ENCODE results near the gene TRAK1. TPM values are rescaled to one million over a fixed set of nuclear protein-coding genes. Genes with fewer than 3 reads are reported as not detected.
A peak's percentile ranks its signal among the peaks of the same experiment; 100 is the strongest.

The TRAK1 gene
- total and polyA plus RNA-seq, 2 of the 4 experiments (the other 2 are of a cell fraction), result 25.6 to 28.1 TPM

GRCh38 chr3:42066516-42067181 lies 24.5 kb upstream of the TRAK1 start (continued):
- TF ChIP-seq CHD1 (IDR thresholded peaks at IDR 0.05; ENCODE audit: low read depth, low read length), result no peak
- 0 out of 2 replicates have a peak, but pooled peaks have one; percentile 0 for TF ChIP-seq RAD21 (IDR thresholded peaks at IDR 0.05; ENCODE audit: low read length)

- H3K79me1 ChIP-seq (ENCODE audit: low read depth in 1 of 2, low read length in 2 of 2), result peaks cover 44 to 85% of the 10 kb centered on the region in 2 experiments
- CTCF ChIA-PET, result interaction anchor here (0.6 to 1.0 kb wide), 5 partner anchors 14 to 145 kb away, joined by 3 to 6 read pairs (median 3); no protein-coding TSS in a partner anchor
- H3K4me3 ChIP-seq (ENCODE audit: insufficient read depth, low read depth, low read length), result no peak overlapping the region
- no peak overlapping the region for H4K8ac ChIP-seq (ENCODE audit: low read depth in 2 of 2, low read length in 2 of 2)
- no peaks in the 10 kb centered on the region for H3K27me3 ChIP-seq (ENCODE audit: control insufficient read depth, insufficient read depth, low read length)
- H3K18ac ChIP-seq (ENCODE audit: low read depth, low read length), result peak overlapping the region; percentile 33
- H2BK20ac ChIP-seq (ENCODE audit: low read depth, low read length), result no peak overlapping the region
- no peak overlapping the region for H2AK5ac ChIP-seq (ENCODE audit: low read depth, low read length)
- no peak overlapping the region for H4K91ac ChIP-seq (ENCODE audit: insufficient read depth, low read depth, low read length)
- H2BK120ac ChIP-seq (ENCODE audit: low read depth, low read length), result 0 out of 2 replicates have a peak overlapping the region, but pooled peaks have one; percentile 2
- H2AK9ac ChIP-seq (replicated peaks; ENCODE audit: low read depth, low read length, poor library complexity), result no peak overlapping the region
- H3K9me1 ChIP-seq (ENCODE audit: insufficient read depth, low read length), result peaks cover 39% of the 10 kb centered on the region
- intact Hi-C loops (cut with micrococcal nuclease) (loop anchor here (5.0 kb wide), 1 partner anchor 55 kb away; no protein-coding TSS in a partner anchor), dilution Hi-C loops (cut with HindIII; ENCODE audit: low sequenced_read_pairs, unreplicated experiment) (no loop called here), in situ Hi-C loops (cut with MboI; ENCODE audit: low sequenced_read_pairs) (no loop called here)
- no peak for ATAC-seq (ENCODE audit: low read depth)
- 0 out of 2 replicates have a peak overlapping the region, but pooled peaks have one; percentile 1 for H3K9ac ChIP-seq (ENCODE audit: low read depth, low read length)
- no peaks in the 10 kb centered on the region for H3K9me3 ChIP-seq (ENCODE audit: control insufficient read depth, insufficient read depth, low read length)
- peaks cover 3% of the 10 kb centered on the region for H4K20me1 ChIP-seq (ENCODE audit: insufficient read depth, low read length)
- H4K5ac ChIP-seq (ENCODE audit: low read depth, low read length), result no peak overlapping the region; the same call in 1 of the 2 replicates
- peak overlapping the region; percentile 34; the same call in 1 of the 2 replicates for H3K27ac ChIP-seq (ENCODE audit: insufficient read depth, low read length)
- H3K4ac ChIP-seq (ENCODE audit: low read depth, low read length), result no peak overlapping the region
- TF ChIP-seq CHD1 (IDR thresholded peaks at IDR 0.05; ENCODE audit: low read depth, low read length), result no peak
- 0 out of 2 replicates have a peak, but pooled peaks have one; percentile 6 for TF ChIP-seq RAD21 (IDR thresholded peaks at IDR 0.05; ENCODE audit: low read length)
- no peak overlapping the region for H2AFZ ChIP-seq (replicated peaks; ENCODE audit: low read length, poor library complexity)
- H2BK15ac ChIP-seq (ENCODE audit: low read depth, low read length), result no peak overlapping the region
- H3K23ac ChIP-seq (ENCODE audit: low read depth, low read length), result peak overlapping the region; percentile 32; the same call in 1 of the 2 replicates
- peak overlapping the region; percentile 37 for H3K4me2 ChIP-seq (ENCODE audit: low read depth, low read length)
- H3K36me3 ChIP-seq (ENCODE audit: control insufficient read depth, insufficient read depth, low read length), result no peaks in the 10 kb centered on the region
- H2BK5ac ChIP-seq (ENCODE audit: low read depth, low read length, poor library complexity, severe bottlenecking), result peak overlapping the region; percentile 47
- BruUV-seq (replicated peaks), result no TSS peak
- peak overlapping the region; percentile 25; the same call in 1 of the 2 replicates for H3K14ac ChIP-seq (replicated peaks; ENCODE audit: low read depth, low read length)
- no CpG with 5 or more reads among the region's 3 CpGs for WGBS, 2 experiments (ENCODE audit: extremely low coverage in 2 of 2, insufficient read length in 1 of 2)
- DNase-seq, result peak; percentile 63
- no peak overlapping the region for H3K56ac ChIP-seq (ENCODE audit: extremely low read depth, insufficient read depth, low read length)
- H3K4me1 ChIP-seq (ENCODE audit: control insufficient read depth, insufficient read depth, low read length), result peaks cover 28% of the 10 kb centered on the region
- POLR2A ChIA-PET (ENCODE audit: unreplicated experiment), result no interaction called here
These were observed 23.8 kb upstream of the TRAK1 start for GRCh38 chr3:42067326-42067725.
